Rectal smooth muscle tissue (tissue), 1 donor: ENCODE data around the gene COPE.
"Not testable (repeated sequence)": the region's sequence is repeated elsewhere in the genome, so short reads cannot be mapped to it uniquely, and the experiment has no call there.

Experiments used
- H3K27ac ChIP-seq: one replicate; pipeline ENCODE4 v1.7.0; 2013; ENCODE audit warnings: low read depth, low read length, inconsistent platforms
- H3K27me3 ChIP-seq: one replicate; pipeline ENCODE4 v1.7.0; 2013; ENCODE audit warnings: low read length; ENCODE audit not compliant: control insufficient read depth, insufficient read depth
- H3K36me3 ChIP-seq: one replicate; pipeline ENCODE4 v1.7.0; 2013; ENCODE audit warnings: low read length; ENCODE audit not compliant: control insufficient read depth, insufficient read depth
- H3K4me1 ChIP-seq: one replicate; pipeline ENCODE4 v1.7.0; 2013; ENCODE audit warnings: low read length; ENCODE audit not compliant: control insufficient read depth, insufficient read depth
- H3K4me3 ChIP-seq: one replicate; pipeline ENCODE4 v1.7.0; 2013; ENCODE audit warnings: low read length
- H3K9ac ChIP-seq: one replicate; pipeline ENCODE4 v1.7.0; 2013; ENCODE audit warnings: low read length

COPE gene

DNA sequence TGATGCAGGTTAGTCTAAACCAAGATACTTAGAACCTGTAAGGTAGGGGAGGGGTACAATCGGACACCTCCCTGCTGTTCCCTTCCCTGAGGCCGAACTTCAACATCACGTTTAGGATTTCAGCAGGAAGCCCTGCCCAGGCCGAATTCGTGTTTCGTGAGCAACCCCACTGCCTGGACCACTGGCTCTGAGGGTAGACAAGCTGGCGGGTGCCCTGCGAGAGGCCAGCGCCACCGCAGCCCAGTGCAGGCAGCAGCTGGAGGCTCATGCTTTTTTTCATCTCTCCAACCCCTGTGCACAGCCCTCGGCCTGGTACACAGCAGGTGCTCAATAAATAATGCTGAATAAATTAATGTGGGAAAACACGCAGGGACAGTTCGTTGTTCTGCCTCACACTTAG is 14.1 kb upstream of the COPE start:
- Histone ChIP-seq H3K9ac (no peak overlapping the region), H3K4me1 (no peaks in the 10 kb centered on the region), H3K4me3 (no peak overlapping the region), H3K27me3 (no peaks in the 10 kb centered on the region), H3K36me3 (peaks cover 4% of the 10 kb centered on the region), H3K27ac (no peak overlapping the region)

DNA sequence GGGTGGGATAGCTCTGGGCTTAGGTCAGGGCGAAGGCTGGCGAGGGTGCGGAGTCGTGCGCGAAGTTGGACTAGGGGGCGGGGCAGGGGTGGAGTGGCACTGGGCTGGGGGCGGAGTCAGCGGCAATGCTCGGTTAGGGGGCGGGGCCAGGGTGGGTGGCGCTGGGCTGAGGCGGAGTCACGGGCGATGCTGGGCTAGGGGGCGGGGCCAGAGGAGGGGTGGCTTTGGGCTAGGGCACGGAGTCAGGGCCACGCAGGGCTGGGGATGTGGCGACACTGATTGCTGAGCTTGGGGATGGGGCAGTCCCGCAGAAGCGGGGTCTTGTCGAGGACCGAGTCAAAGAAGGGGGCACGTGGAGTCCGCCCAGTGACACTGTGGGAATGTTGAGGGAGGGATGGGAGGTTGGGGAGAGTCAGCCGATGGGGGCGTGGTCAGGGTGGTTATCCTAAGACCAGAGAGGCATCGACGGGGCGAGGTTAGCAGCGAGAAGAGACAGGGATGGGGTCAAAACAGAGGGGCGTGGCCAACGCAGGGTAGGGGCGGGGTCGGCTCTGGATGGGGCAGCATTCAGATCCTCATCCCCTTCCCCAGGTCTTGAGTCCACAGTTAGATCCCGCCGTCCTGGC is 13.1 kb upstream of the COPE start:
- Histone ChIP-seq H3K4me3 (peak overlapping the region; percentile 60), H3K27me3 (no peaks in the 10 kb centered on the region), H3K9ac (peak overlapping the region; percentile 40), H3K36me3 (peaks cover 4% of the 10 kb centered on the region), H3K27ac (no peak overlapping the region), H3K4me1 (no peaks in the 10 kb centered on the region)

DNA sequence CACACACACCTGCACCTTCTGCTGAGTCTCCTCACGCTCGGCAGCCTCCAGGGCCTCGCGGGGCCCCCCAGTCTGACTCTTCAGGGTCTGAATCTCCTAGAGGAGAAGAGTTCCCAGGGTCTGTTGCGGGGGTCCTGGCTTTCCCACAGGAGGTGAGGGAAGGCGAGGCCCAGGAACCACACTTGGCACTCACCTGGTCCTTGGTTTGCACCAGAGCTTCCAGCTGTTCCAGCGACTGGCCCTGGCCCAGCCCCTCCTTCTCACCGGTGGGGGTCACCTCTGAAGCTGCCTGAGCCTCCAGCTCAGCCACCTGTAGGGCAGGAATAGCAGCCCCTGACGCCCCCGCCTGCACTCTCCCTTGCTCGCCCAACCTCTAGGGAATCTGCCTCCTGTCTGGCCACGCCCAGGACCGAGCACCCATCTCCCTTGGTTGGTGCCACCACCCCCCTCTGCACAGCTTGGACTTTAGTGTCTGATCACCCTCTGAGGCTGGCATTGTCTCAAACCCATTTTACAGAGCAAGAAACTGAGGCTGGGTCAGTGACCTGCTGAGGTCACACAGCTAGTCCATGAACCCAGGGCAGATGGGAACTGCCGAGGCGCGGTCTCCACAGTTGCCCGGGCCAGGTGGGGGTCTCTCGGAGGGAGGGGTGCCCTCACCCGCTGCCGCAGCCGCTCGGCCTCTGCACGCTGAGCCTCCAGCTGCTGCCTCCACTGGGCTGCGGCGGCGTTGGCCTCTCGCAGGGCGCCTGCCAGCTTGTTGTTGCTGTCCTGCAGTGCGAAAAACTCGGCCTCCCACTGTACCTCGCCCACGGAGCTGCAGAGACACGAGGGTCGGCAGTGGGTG is 12.4 kb upstream of the COPE start:
- Histone ChIP-seq H3K4me1 (no peaks in the 10 kb centered on the region), H3K27me3 (no peaks in the 10 kb centered on the region), H3K36me3 (peaks cover 4% of the 10 kb centered on the region), H3K27ac (no peak overlapping the region), H3K4me3 (no peak overlapping the region), H3K9ac (no peak overlapping the region)

DNA sequence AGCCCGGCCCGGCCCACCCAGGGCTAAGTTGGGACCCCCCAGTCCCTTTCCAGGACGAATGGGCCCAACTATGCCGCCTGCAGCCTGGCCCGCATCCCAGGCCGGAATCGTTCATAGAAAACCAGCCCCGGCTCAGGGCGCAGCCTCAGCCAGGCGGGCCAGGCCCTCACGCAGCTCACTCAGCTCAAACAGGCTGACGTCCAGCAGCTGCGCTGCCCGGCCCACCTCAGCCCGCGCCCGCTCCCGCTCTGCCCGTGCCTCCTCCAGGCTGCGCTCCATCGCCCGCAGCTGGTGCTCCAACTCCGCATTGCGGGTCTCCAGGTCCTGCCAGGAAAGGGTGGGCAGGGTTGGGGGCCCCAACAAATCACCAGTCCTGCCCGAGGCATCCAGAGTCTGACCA is 10.1 kb upstream of the COPE start:
- Histone ChIP-seq H3K27me3 (no peaks in the 10 kb centered on the region), H3K36me3 (peaks cover 14% of the 10 kb centered on the region), H3K9ac (no peak overlapping the region), H3K4me3 (no peak overlapping the region), H3K27ac (no peak overlapping the region), H3K4me1 (no peaks in the 10 kb centered on the region)

DNA sequence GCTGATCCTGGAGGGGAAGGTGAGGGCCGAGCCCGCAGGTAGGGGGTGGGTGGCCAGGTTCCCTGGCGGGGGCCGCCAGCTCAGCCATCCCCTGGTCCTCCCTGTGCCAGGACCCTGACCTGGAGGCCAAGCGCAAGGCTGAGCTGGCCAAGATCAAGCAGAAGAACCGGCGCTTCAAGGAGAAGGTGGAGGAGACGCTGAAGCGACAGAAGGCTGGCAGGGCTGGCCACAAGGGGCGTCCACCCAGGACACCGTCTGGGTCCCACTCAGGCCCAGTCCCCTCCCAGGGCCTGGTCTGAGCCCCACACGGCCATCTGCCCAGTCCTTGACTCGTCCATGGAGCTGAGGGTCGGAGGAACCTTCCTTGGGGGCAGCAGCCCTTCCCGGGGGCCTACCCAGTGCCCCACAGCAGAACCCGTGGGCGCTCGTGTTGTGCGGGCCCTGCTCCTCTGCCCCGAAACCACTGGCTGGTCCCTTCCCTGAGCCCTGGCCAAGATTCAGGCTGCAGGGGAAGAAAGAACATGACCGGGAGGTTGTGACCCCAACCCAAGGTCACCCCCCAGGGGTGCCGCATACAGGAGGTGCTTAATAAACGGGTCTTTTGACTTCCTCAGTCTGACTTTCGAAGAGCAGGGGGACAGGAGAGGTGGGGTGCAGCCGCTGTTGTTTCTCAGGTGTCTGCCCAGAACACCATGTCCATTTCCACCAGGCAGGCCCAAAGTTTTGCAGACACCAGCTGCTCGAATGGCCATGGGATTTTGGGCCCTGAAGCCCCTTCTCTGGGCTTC is 9.0 kb upstream of the COPE start:
- Histone ChIP-seq H3K9ac (no peak overlapping the region), H3K27me3 (no peaks in the 10 kb centered on the region), H3K36me3 (peaks cover 16% of the 10 kb centered on the region), H3K4me1 (no peaks in the 10 kb centered on the region), H3K27ac (no peak overlapping the region), H3K4me3 (no peak overlapping the region)

DNA sequence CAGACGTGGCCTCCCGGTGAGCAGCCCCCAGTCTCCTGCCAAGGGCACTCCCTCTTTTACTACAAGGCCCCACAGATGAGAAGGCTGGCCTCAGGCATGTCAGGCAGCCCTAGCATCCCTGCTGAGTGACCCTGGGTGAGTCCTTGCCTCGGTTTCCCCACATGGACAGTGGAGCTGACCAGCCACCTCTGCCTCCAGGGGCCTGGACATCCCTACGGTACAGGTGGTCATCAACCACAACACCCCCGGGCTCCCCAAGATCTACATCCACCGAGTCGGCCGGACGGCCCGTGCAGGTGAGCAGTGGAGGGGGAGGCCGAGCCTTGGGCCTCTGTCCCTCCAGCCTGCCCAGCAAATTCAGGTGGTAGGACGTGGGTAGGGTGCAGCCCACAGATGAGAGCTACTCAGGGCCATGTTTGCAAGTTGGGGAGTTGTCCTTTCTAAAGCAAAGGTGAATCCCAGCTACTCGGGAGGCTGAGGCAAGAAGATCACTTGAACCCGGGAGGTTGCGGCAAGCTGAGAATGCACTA is 5.6 kb upstream of the COPE start:
- H3K9ac ChIP-seq = no peak overlapping the region
- no peak overlapping the region for H3K27ac ChIP-seq
- no peaks in the 10 kb centered on the region for H3K27me3 ChIP-seq
- peaks cover 5% of the 10 kb centered on the region for H3K4me1 ChIP-seq
- H3K4me3 ChIP-seq = no peak overlapping the region
- H3K36me3 ChIP-seq = peaks cover 21% of the 10 kb centered on the region

DNA sequence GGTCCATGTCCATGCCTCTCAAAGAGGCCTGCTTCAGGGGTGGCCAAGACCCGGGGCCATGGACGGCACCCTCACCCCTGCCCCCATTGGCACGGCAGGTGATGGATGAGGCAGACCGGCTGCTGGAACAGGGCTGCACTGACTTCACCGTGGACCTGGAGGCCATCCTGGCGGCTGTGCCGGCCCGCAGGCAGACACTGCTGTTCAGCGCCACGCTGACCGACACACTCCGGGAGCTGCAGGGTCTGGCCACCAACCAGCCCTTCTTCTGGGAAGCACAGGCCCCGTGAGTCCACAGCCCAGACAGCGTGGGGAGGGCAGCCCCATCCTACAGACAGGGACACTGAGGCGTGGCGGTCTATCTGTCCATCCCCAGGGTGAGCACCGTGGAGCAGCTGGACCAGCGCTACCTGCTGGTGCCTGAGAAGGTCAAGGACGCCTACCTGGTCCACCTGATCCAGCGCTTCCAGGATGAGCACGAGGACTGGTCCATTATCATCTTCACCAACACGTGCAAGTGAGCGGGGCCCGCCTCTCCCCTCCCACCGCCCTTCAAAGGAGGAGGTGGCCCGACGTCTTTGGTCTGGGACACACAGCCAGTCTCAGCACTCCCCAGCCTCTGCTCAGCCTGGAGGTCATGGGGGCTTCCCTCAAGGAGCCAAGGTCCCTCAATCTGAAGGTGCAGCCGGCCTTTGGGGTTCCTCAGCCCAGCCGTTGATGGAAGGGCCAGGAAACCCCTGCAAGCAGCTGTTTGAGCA is 3.2 kb upstream of the COPE start:
- Histone ChIP-seq H3K27me3 (no peaks in the 10 kb centered on the region), H3K4me1 (peaks cover 9% of the 10 kb centered on the region), H3K36me3 (peaks cover 19% of the 10 kb centered on the region), H3K9ac (no peak overlapping the region), H3K4me3 (no peak overlapping the region), H3K27ac (no peak overlapping the region)

DNA sequence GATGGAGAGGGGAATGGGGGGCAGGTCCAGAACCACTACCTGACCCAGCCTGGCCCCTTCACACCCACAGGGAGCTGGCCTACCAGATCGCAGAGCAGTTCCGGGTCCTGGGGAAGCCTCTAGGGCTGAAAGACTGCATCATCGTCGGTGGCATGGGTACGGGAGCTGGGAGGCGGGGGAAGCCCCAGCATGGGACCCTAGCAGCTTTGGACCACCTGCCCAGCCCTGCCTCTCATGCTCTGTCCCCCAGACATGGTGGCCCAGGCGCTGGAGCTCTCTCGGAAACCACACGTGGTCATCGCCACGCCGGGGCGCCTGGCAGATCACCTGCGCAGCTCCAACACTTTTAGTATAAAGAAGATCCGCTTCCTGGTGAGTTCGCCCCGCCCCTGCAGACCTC is 2.4 kb upstream of the COPE start:
- no peak overlapping the region for H3K27ac ChIP-seq
- H3K4me1 ChIP-seq = peaks cover 9% of the 10 kb centered on the region
- H3K36me3 ChIP-seq = peaks cover 19% of the 10 kb centered on the region
- no peak overlapping the region for H3K9ac ChIP-seq
- no peak overlapping the region for H3K4me3 ChIP-seq
- no peaks in the 10 kb centered on the region for H3K27me3 ChIP-seq

DNA sequence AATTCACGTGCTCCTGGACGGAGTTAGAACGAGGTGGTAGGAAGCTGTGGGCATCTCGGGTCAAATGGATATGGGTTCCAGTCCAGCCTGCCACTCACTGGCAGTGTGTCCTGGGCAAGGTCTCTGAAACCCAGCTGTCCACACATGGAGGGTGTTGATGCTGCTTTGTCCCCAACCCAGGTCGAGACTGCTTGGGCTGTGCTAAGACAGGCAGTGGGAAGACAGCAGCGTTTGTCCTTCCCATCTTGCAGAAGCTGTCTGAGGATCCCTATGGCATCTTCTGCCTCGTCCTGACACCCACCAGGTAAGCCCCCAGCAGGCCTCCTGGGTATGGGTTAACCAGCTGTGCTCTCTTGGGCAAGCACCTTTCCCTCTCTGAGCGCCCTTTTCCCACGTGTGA is 1.2 kb upstream of the COPE start:
- Histone ChIP-seq H3K27me3 (no peaks in the 10 kb centered on the region), H3K9ac (peak overlapping the region; percentile 50), H3K4me3 (peak overlapping the region; percentile 93), H3K36me3 (peaks cover 15% of the 10 kb centered on the region), H3K4me1 (peaks cover 9% of the 10 kb centered on the region), H3K27ac (no peak overlapping the region)

DNA sequence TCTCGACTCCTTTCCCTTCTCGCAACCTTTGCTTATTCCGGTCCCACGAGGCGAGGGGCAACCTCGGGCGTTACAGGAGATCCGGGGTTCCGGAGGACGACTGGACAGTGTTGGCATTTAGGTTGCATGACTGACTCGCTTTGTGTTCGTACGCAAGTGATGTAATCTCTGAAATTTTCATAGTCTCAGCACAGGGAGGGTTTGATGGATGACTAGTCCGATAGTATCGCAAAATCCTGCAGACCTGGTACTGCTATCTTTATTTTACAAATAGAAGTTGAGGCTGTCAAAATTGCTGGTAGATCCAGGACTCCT is 670 bp upstream of the COPE start:
- Histone ChIP-seq H3K27ac (peak overlapping the region; percentile 56), H3K36me3 (peaks cover 13% of the 10 kb centered on the region), H3K27me3 (no peaks in the 10 kb centered on the region), H3K9ac (peak overlapping the region; percentile 50), H3K4me1 (peaks cover 9% of the 10 kb centered on the region), H3K4me3 (peak overlapping the region; percentile 93)

DNA sequence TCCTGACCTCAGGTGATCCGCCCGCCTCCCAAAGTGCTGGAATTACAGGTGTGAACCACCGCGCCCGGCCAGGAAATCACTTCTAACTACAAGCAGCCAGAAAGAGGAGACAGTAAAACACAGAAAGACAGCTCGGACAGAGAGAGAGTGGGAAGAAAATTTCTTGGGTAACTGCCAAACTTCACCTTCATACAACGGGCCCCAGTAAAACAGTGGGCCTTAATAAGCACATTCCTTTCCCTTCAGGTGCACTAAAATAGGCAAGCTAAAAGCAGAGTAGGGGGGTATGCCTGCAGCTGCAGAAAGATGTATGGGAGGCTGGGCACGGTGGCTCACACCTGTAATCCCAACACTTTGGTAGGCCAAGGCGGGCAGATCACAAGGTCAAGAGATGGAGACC is 1.6 kb downstream of the COPE start:
- H3K27ac ChIP-seq, H3K27me3 ChIP-seq, H3K9ac ChIP-seq, H3K4me3 ChIP-seq, H3K4me1 ChIP-seq: not testable (repeated sequence)
- H3K36me3 ChIP-seq = peaks cover 12% of the 10 kb centered on the region

DNA sequence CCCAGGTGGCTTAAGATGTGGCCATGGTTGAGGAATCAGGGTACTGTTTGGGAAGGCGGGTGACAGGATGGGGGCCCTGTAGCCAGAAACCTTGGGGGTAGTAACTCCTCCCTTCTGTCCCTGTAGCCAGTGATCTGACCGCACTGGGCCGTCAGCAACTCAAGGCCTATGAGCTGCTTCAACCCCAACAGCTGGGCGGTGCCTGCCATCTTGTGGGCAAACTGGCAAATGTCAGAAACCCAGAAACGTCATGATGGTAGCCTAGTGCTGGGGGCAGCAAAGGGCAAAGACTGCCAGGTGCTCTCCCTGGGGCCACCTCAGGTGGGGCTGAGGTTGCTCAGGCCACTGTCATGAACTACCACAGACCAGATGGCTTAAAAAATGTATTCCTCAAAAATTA is 3.5 kb downstream of the COPE start:
- Histone ChIP-seq H3K27me3 (no peaks in the 10 kb centered on the region), H3K27ac (no peak overlapping the region), H3K4me1 (peaks cover 9% of the 10 kb centered on the region), H3K36me3 (peaks cover 9% of the 10 kb centered on the region), H3K9ac (no peak overlapping the region), H3K4me3 (no peak overlapping the region)
